Occipital lobe (tissue), 2 donors: Measurements from ENCODE around the gene PHC2. TPM values are rescaled to one million over a fixed set of nuclear protein-coding genes. Genes with fewer than 3 reads are reported as not detected.

Experiments
- DNase-seq: peaks from one replicate; lab custom pipeline; 2025; lab: John Stamatoyannopoulos, UW
- total RNA-seq: library from RNA; depleted of rRNA; stranded (reverse); fragments of >200 nt; gene quantifications from one replicate; pipeline ENCODE4 v1.2.3, GENCODE V29; 2014

Gene PHC2
- total RNA-seq, 1 donor from 2014 or later, result 54.1 TPM

- no peak for DNase-seq
Measured at GRCh38 chr1:33391343-33392078, 39.4 kb downstream of the PHC2 start.

GRCh38 chr1:33390542-33390941 lies 40.4 kb downstream of the PHC2 start:
- no peak for DNase-seq

- no peak for DNase-seq
Measured at GRCh38 chr1:33388805-33389771, 41.8 kb downstream of the PHC2 start.

GRCh38 chr1:33387625-33388024 lies 43.3 kb downstream of the PHC2 start:
- DNase-seq, result no peak

- no peak for DNase-seq
Measured at GRCh38 chr1:33385251-33385650, 45.6 kb downstream of the PHC2 start.

GRCh38 chr1:33384040-33384812 lies 46.7 kb downstream of the PHC2 start:
- DNase-seq, result no peak

GRCh38 chr1:33383489-33383888 lies 47.4 kb downstream of the PHC2 start:
- DNase-seq, result no peak

- DNase-seq, result peak; percentile 64
Measured at GRCh38 chr1:33382661-33383415, 48.1 kb downstream of the PHC2 start.

GRCh38 chr1:33381977-33382376 lies 48.9 kb downstream of the PHC2 start:
- no peak for DNase-seq

- DNase-seq, result no peak
Measured at GRCh38 chr1:33380811-33381210, 50.1 kb downstream of the PHC2 start.

- no peak for DNase-seq
Measured at GRCh38 chr1:33379631-33380354, 51.1 kb downstream of the PHC2 start.

- no peak for DNase-seq
Measured at GRCh38 chr1:33378976-33379375, 51.9 kb downstream of the PHC2 start.

- no peak for DNase-seq
Measured at GRCh38 chr1:33378524-33378923, 52.4 kb downstream of the PHC2 start.

- no peak for DNase-seq
Measured at GRCh38 chr1:33377756-33378155, 53.1 kb downstream of the PHC2 start.

- no peak for DNase-seq
Measured at GRCh38 chr1:33377013-33377412, 53.9 kb downstream of the PHC2 start.

GRCh38 chr1:33375316-33375715 lies 55.6 kb downstream of the PHC2 start:
- no peak for DNase-seq

- DNase-seq, result no peak
Measured at GRCh38 chr1:33374336-33375105, 56.4 kb downstream of the PHC2 start.

GRCh38 chr1:33373606-33374005 lies 57.3 kb downstream of the PHC2 start:
- no peak for DNase-seq

- no peak for DNase-seq
Measured at GRCh38 chr1:33372677-33373076, 58.2 kb downstream of the PHC2 start.

GRCh38 chr1:33372162-33372561 lies 58.7 kb downstream of the PHC2 start:
- no peak for DNase-seq
